ENCODE data around the gene ARF1. TPM values are rescaled to one million over a fixed set of nuclear protein-coding genes. Genes with fewer than 3 reads are reported as not detected.

The ARF1 gene
- total and polyA plus RNA-seq, 2 of the 8 experiments (the other 6 are each of a cell fraction or from before 2014, with no cell fraction given): 265 to 471 TPM

Small RNA genes within 50 kb of the gene (microRNA-seq; reads per million reads assigned to microRNA genes)
- gene MIR3620 (ENCODE audit: borderline microRNAs expressed in 2 of 2, borderline number of aligned reads in 2 of 2, borderline replicate concordance in 1 of 2): 0 to 0.20 reads per million in 2 experiments

Small RNA genes within 50 kb of the gene (small RNA-seq; reads per million reads assigned to genes)
- not detected for gene AL359510.1 (ENCODE audit: insufficient read depth)

Other genes starting within 250 kb of the ARF1 start
- gene WNT9A, start 134.8 kb upstream of the ARF1 start, total RNA-seq (2021; fragmentation: NEBNext Ultra II Directional; extraction: Animal tissue kit (Norgen Biotek cat#: 25700)): 0.78 and 1.1 TPM in 2 replicates
- gene WNT9A, start 134.8 kb upstream of the ARF1 start, polyA plus RNA-seq (2011; rRNA removed): 1.5 and 2.2 TPM in 2 replicates
- 0.10 and 0.19 TPM in 2 replicates for gene WNT3A, start 75.7 kb upstream of the ARF1 start, total RNA-seq (2021; fragmentation: NEBNext Ultra II Directional; extraction: Animal tissue kit (Norgen Biotek cat#: 25700))
- gene WNT3A, start 75.7 kb upstream of the ARF1 start, polyA plus RNA-seq (2011; rRNA removed): 0.08 and 0.13 TPM in 2 replicates
- 19.9 and 22.5 TPM in 2 replicates for gene C1orf35, start 20.6 kb downstream of the ARF1 start, total RNA-seq (2021; fragmentation: NEBNext Ultra II Directional; extraction: Animal tissue kit (Norgen Biotek cat#: 25700))
- gene C1orf35, start 20.6 kb downstream of the ARF1 start, polyA plus RNA-seq (2011; rRNA removed): 18.6 and 28.5 TPM in 2 replicates
- 59.0 and 62.7 TPM in 2 replicates for gene MRPL55, start 26.6 kb downstream of the ARF1 start, total RNA-seq (2021; fragmentation: NEBNext Ultra II Directional; extraction: Animal tissue kit (Norgen Biotek cat#: 25700))
- gene MRPL55, start 26.6 kb downstream of the ARF1 start, polyA plus RNA-seq (2011; rRNA removed): 244 and 249 TPM in 2 replicates
- gene GUK1, start 57.6 kb downstream of the ARF1 start, total RNA-seq (2021; fragmentation: NEBNext Ultra II Directional; extraction: Animal tissue kit (Norgen Biotek cat#: 25700)): 68.5 TPM in 2 replicates
- gene GUK1, start 57.6 kb downstream of the ARF1 start, polyA plus RNA-seq (2011; rRNA removed): 182 and 183 TPM in 2 replicates
- 0.54 and 0.55 TPM in 2 replicates for gene GJC2, start 67.2 kb downstream of the ARF1 start, total RNA-seq (2021; fragmentation: NEBNext Ultra II Directional; extraction: Animal tissue kit (Norgen Biotek cat#: 25700))
- gene GJC2, start 67.2 kb downstream of the ARF1 start, polyA plus RNA-seq (2011; rRNA removed): 0.17 and 0.28 TPM in 2 replicates
- gene IBA57, start 83.1 kb downstream of the ARF1 start, total RNA-seq (2021; fragmentation: NEBNext Ultra II Directional; extraction: Animal tissue kit (Norgen Biotek cat#: 25700)): 5.9 and 7.8 TPM in 2 replicates
- 2.6 and 5.3 TPM in 2 replicates for gene IBA57, start 83.1 kb downstream of the ARF1 start, polyA plus RNA-seq (2011; rRNA removed)
- 21.0 and 28.4 TPM in 2 replicates for gene OBSCN, start 125.3 kb downstream of the ARF1 start, total RNA-seq (2021; fragmentation: NEBNext Ultra II Directional; extraction: Animal tissue kit (Norgen Biotek cat#: 25700))
- 7.5 and 10.1 TPM in 2 replicates for gene OBSCN, start 125.3 kb downstream of the ARF1 start, polyA plus RNA-seq (2011; rRNA removed)